ENCODE data around the gene RBM48.
A peak's percentile ranks its signal among the peaks of the same experiment; 100 is the strongest.

The RBM48 gene

GRCh38 chr7:92520024-92520423, 8.6 kb upstream of the RBM48 start:
- H4K8ac ChIP-seq (ENCODE audit: low read depth, low read length), result no peak overlapping the region
- H2AK5ac ChIP-seq (ENCODE audit: low read depth, low read length), result no peak overlapping the region
- H2BK15ac ChIP-seq (ENCODE audit: low read length), result no peak overlapping the region
- H3K27ac ChIP-seq (replicated peaks; ENCODE audit: low read length), result no peak overlapping the region
- DNase-seq (ENCODE audit: low spot score), result no peak
- no peak overlapping the region for H2BK5ac ChIP-seq (ENCODE audit: low read length)
- H2BK120ac ChIP-seq (ENCODE audit: low read depth, low read length), result no peak overlapping the region
- no peak overlapping the region for H3K14ac ChIP-seq (ENCODE audit: low read length)
- H4K91ac ChIP-seq (ENCODE audit: low read depth, low read length, poor library complexity), result no peak overlapping the region
- WGBS, 2 donors (ENCODE audit: extremely low coverage in 2 of 2, insufficient read length in 2 of 2, insufficient replicate concordance in 1 of 2), result no CpG with 5 or more reads among the region's 1 CpG
- no peak overlapping the region for H2AFZ ChIP-seq (ENCODE audit: low read length)
- peaks cover 5 to 64% of the 10 kb centered on the region in 2 donors for H3K36me3 ChIP-seq (replicated peaks in 1 of 2; ENCODE audit: control insufficient read depth in 2 of 2, insufficient read depth in 2 of 2, low read length in 2 of 2)
- H3K9ac ChIP-seq (ENCODE audit: low read depth, low read length, poor library complexity), result no peak overlapping the region
- peaks cover 2% of the 10 kb centered on the region for H3K79me1 ChIP-seq (ENCODE audit: low read depth, low read length)
- H3K4ac ChIP-seq (ENCODE audit: low read length), result no peak overlapping the region
- H3K18ac ChIP-seq (ENCODE audit: low read length), result no peak overlapping the region
- no peaks in the 10 kb centered on the region for H3K4me1 ChIP-seq (ENCODE audit: control insufficient read depth in 2 of 2, insufficient read depth in 1 of 2, low read depth in 1 of 2, low read length in 2 of 2)
- no peak overlapping the region for H3K4me2 ChIP-seq (ENCODE audit: insufficient read depth, low read length, poor library complexity, severe bottlenecking)
- no peaks in the 10 kb centered on the region for H3K27me3 ChIP-seq (ENCODE audit: control insufficient read depth in 3 of 3, insufficient read depth in 3 of 3, low read depth in 1 of 3, low read length in 3 of 3)
- no peak overlapping the region for H3K23ac ChIP-seq (ENCODE audit: low read depth, low read length, poor library complexity)
- H3K4me3 ChIP-seq (ENCODE audit: low read length in 2 of 2), result no peak overlapping the region
- H3K9me3 ChIP-seq (replicated peaks in 1 of 2; ENCODE audit: control insufficient read depth in 2 of 2, insufficient read depth in 1 of 2, low read depth in 1 of 2, low read length in 2 of 2), result no peaks in the 10 kb centered on the region
- H2BK12ac ChIP-seq (ENCODE audit: low read length), result no peak overlapping the region

- Histone ChIP-seq H3K4me3 (ENCODE audit: low read length in 2 of 2) (no peak overlapping the region), H3K14ac (ENCODE audit: low read length) (no peak overlapping the region), H3K27ac (replicated peaks; ENCODE audit: low read length) (no peak overlapping the region), H3K4me1 (ENCODE audit: control insufficient read depth in 2 of 2, insufficient read depth in 1 of 2, low read depth in 1 of 2, low read length in 2 of 2) (peaks cover 0 to 7% of the 10 kb centered on the region in 2 donors), H2BK15ac (ENCODE audit: low read length) (no peak overlapping the region), H3K18ac (ENCODE audit: low read length) (no peak overlapping the region), H3K36me3 (replicated peaks in 1 of 2; ENCODE audit: control insufficient read depth in 2 of 2, insufficient read depth in 2 of 2, low read length in 2 of 2) (peaks cover 0 to 40% of the 10 kb centered on the region in 2 donors), H3K79me1 (ENCODE audit: low read depth, low read length) (peaks cover 4% of the 10 kb centered on the region), H2BK120ac (ENCODE audit: low read depth, low read length) (no peak overlapping the region), H3K4me2 (ENCODE audit: insufficient read depth, low read length, poor library complexity, severe bottlenecking) (no peak overlapping the region), H2BK12ac (ENCODE audit: low read length) (no peak overlapping the region), H3K23ac (ENCODE audit: low read depth, low read length, poor library complexity) (no peak overlapping the region), H4K91ac (ENCODE audit: low read depth, low read length, poor library complexity) (no peak overlapping the region), H2AFZ (ENCODE audit: low read length) (no peak overlapping the region), H3K9me3 (replicated peaks in 1 of 2; ENCODE audit: control insufficient read depth in 2 of 2, insufficient read depth in 1 of 2, low read depth in 1 of 2, low read length in 2 of 2) (no peaks in the 10 kb centered on the region), H3K9ac (ENCODE audit: low read depth, low read length, poor library complexity) (no peak overlapping the region), H2BK5ac (ENCODE audit: low read length) (no peak overlapping the region), H3K4ac (ENCODE audit: low read length) (no peak overlapping the region), H2AK5ac (ENCODE audit: low read depth, low read length) (no peak overlapping the region), H4K8ac (ENCODE audit: low read depth, low read length) (no peak overlapping the region), H3K27me3 (ENCODE audit: control insufficient read depth in 3 of 3, insufficient read depth in 3 of 3, low read depth in 1 of 3, low read length in 3 of 3) (no peaks in the 10 kb centered on the region)
- no peak for DNase-seq (ENCODE audit: low spot score)
- WGBS, 2 donors (ENCODE audit: extremely low coverage in 2 of 2, insufficient read length in 2 of 2, insufficient replicate concordance in 1 of 2), result no CpG with 5 or more reads among the region's 2 CpGs
Measured at GRCh38 chr7:92523110-92523509, 5.5 kb upstream of the RBM48 start.

- Histone ChIP-seq H3K27ac (replicated peaks; ENCODE audit: low read length) (peak overlapping the region; percentile 49), H3K4ac (ENCODE audit: low read length) (no peak overlapping the region), H3K79me1 (ENCODE audit: low read depth, low read length) (peaks cover 5% of the 10 kb centered on the region), H2BK120ac (ENCODE audit: low read depth, low read length) (no peak overlapping the region), H2BK15ac (ENCODE audit: low read length) (no peak overlapping the region), H3K27me3 (ENCODE audit: control insufficient read depth in 3 of 3, insufficient read depth in 3 of 3, low read depth in 1 of 3, low read length in 3 of 3) (no peaks in the 10 kb centered on the region), H3K4me3 (ENCODE audit: low read length in 2 of 2) (peak overlapping the region; percentile 98 to 99), H3K9me3 (replicated peaks in 1 of 2; ENCODE audit: control insufficient read depth in 2 of 2, insufficient read depth in 1 of 2, low read depth in 1 of 2, low read length in 2 of 2) (no peaks in the 10 kb centered on the region), H2BK12ac (ENCODE audit: low read length) (no peak overlapping the region), H3K18ac (ENCODE audit: low read length) (peak overlapping the region; percentile 93), H3K23ac (ENCODE audit: low read depth, low read length, poor library complexity) (peak overlapping the region; percentile 95), H2AFZ (ENCODE audit: low read length) (peak overlapping the region; percentile 97), H3K36me3 (replicated peaks in 1 of 2; ENCODE audit: control insufficient read depth in 2 of 2, insufficient read depth in 2 of 2, low read length in 2 of 2) (peaks cover 8 to 25% of the 10 kb centered on the region in 2 donors), H2BK5ac (ENCODE audit: low read length) (no peak overlapping the region), H3K4me1 (ENCODE audit: control insufficient read depth in 2 of 2, insufficient read depth in 1 of 2, low read depth in 1 of 2, low read length in 2 of 2) (peaks cover 0 to 7% of the 10 kb centered on the region in 2 donors), H3K14ac (ENCODE audit: low read length) (no peak overlapping the region), H4K91ac (ENCODE audit: low read depth, low read length, poor library complexity) (no peak overlapping the region), H2AK5ac (ENCODE audit: low read depth, low read length) (peak overlapping the region; percentile 90), H3K4me2 (ENCODE audit: insufficient read depth, low read length, poor library complexity, severe bottlenecking) (peak overlapping the region; percentile 79), H3K9ac (ENCODE audit: low read depth, low read length, poor library complexity) (peak overlapping the region; percentile 97), H4K8ac (ENCODE audit: low read depth, low read length) (no peak overlapping the region)
- peak; percentile 36 for DNase-seq (ENCODE audit: low spot score)
- no CpG with 5 or more reads among the region's 31 CpGs for WGBS, 2 donors (ENCODE audit: extremely low coverage in 2 of 2, insufficient read length in 2 of 2, insufficient replicate concordance in 1 of 2)
Measured at GRCh38 chr7:92527300-92528187, 1.1 kb upstream of the RBM48 start.

GRCh38 chr7:92528958-92529264, 316 bp downstream of the RBM48 start:
- H3K4me2 ChIP-seq (ENCODE audit: insufficient read depth, low read length, poor library complexity, severe bottlenecking), result peak overlapping the region; percentile 55
- no peak overlapping the region for H2BK15ac ChIP-seq (ENCODE audit: low read length)
- peak overlapping the region; percentile 79 for H2AFZ ChIP-seq (ENCODE audit: low read length)
- H3K27me3 ChIP-seq (ENCODE audit: control insufficient read depth in 3 of 3, insufficient read depth in 3 of 3, low read depth in 1 of 3, low read length in 3 of 3), result no peaks in the 10 kb centered on the region
- H3K9me3 ChIP-seq (replicated peaks in 1 of 2; ENCODE audit: control insufficient read depth in 2 of 2, insufficient read depth in 1 of 2, low read depth in 1 of 2, low read length in 2 of 2), result no peaks in the 10 kb centered on the region
- no peak overlapping the region for H4K91ac ChIP-seq (ENCODE audit: low read depth, low read length, poor library complexity)
- H2AK5ac ChIP-seq (ENCODE audit: low read depth, low read length), result no peak overlapping the region
- H2BK12ac ChIP-seq (ENCODE audit: low read length), result no peak overlapping the region
- no peak overlapping the region for H2BK5ac ChIP-seq (ENCODE audit: low read length)
- peak overlapping the region; percentile 86 for H3K18ac ChIP-seq (ENCODE audit: low read length)
- peak overlapping the region; percentile 76 to 89 for H3K4me3 ChIP-seq (ENCODE audit: low read length in 2 of 2)
- H3K4ac ChIP-seq (ENCODE audit: low read length), result no peak overlapping the region
- peaks cover 11 to 39% of the 10 kb centered on the region in 2 donors for H3K36me3 ChIP-seq (replicated peaks in 1 of 2; ENCODE audit: control insufficient read depth in 2 of 2, insufficient read depth in 2 of 2, low read length in 2 of 2)
- peaks cover 5% of the 10 kb centered on the region for H3K79me1 ChIP-seq (ENCODE audit: low read depth, low read length)
- WGBS, 2 donors (ENCODE audit: extremely low coverage in 2 of 2, insufficient read length in 2 of 2, insufficient replicate concordance in 1 of 2), result no CpG with 5 or more reads among the region's 13 CpGs
- peaks cover 0 to 7% of the 10 kb centered on the region in 2 donors for H3K4me1 ChIP-seq (ENCODE audit: control insufficient read depth in 2 of 2, insufficient read depth in 1 of 2, low read depth in 1 of 2, low read length in 2 of 2)
- peak overlapping the region; percentile 92 for H3K9ac ChIP-seq (ENCODE audit: low read depth, low read length, poor library complexity)
- H4K8ac ChIP-seq (ENCODE audit: low read depth, low read length), result no peak overlapping the region
- H3K27ac ChIP-seq (replicated peaks; ENCODE audit: low read length), result peak overlapping the region; percentile 60
- no peak overlapping the region for H2BK120ac ChIP-seq (ENCODE audit: low read depth, low read length)
- H3K23ac ChIP-seq (ENCODE audit: low read depth, low read length, poor library complexity), result no peak overlapping the region
- DNase-seq (ENCODE audit: low spot score), result no peak
- H3K14ac ChIP-seq (ENCODE audit: low read length), result no peak overlapping the region
